GM10266 (cell line): ENCODE measurements around the gene NID1.

Source experiments
- DNase-seq: peaks from one replicate; pipeline ENCODE4 v3.0.0; 2012; ENCODE audit errors: extremely low spot score
- CTCF ChIP-seq: IDR thresholded peaks from 2 replicates; pipeline ENCODE4 v1.5.1; 2012; ENCODE audit warnings: mild to moderate bottlenecking, low read depth; ENCODE audit not compliant: control insufficient read depth, insufficient read depth; ENCODE audit errors: missing control alignments

The NID1 gene

GRCh38 chr1:236072001-236072400 is 7.1 kb upstream of the NID1 start:
- no peak for TF ChIP-seq CTCF
- DNase-seq: no peak

- no peak for DNase-seq
- no peak for TF ChIP-seq CTCF
Measured at GRCh38 chr1:236070753-236071152, 5.9 kb upstream of the NID1 start.

GRCh38 chr1:236069796-236070195 is 4.9 kb upstream of the NID1 start:
- no peak for TF ChIP-seq CTCF
- DNase-seq: no peak

GRCh38 chr1:236067854-236068454 is 3.1 kb upstream of the NID1 start:
- TF ChIP-seq CTCF: no peak
- no peak for DNase-seq

- peak; percentile 89 for DNase-seq
- no peak for TF ChIP-seq CTCF
Measured at GRCh38 chr1:236066828-236067386, 2.0 kb upstream of the NID1 start.

GRCh38 chr1:236066054-236066453 is 1.2 kb upstream of the NID1 start:
- DNase-seq: no peak
- TF ChIP-seq CTCF: no peak

- TF ChIP-seq CTCF: no peak
- DNase-seq: peak; percentile 23
Measured at GRCh38 chr1:236065509-236066005, 667 bp upstream of the NID1 start.
